Activated B cell treated with CpG ODN at 0.5 μM for 24 hours (primary cell): ENCODE results near the gene GAS6. TPM values are rescaled to one million over a fixed set of nuclear protein-coding genes. Genes with fewer than 3 reads are reported as not detected.

Experiments
- ATAC-seq: fragments of 200-7000 bp; cut with Tn5 transposase; one replicate; pipeline ENCODE4 v1.10.0; 2021; ENCODE audit warnings: low read depth, mild to moderate bottlenecking, moderate library complexity
- CTCF ChIA-PET: fragments of 350-600 bp; sonication (Branson Sonifier 250); formaldehyde crosslinking; loops from one replicate; lab custom pipeline; 2021; ENCODE audit warnings: antibody characterized with exemption; lab: Charles Lee
- POLR2A ChIA-PET: fragments of 350-600 bp; sonication (Branson Sonifier 250); formaldehyde crosslinking; loops from one replicate; lab custom pipeline; 2021; ENCODE audit warnings: antibody characterized with exemption; lab: Charles Lee
- DNase-seq: peaks from one replicate; pipeline ENCODE4 v3.0.0; 2022
- H3K27ac Mint-ChIP-seq: one replicate; pipeline ENCODE4 v1.8.0; 2020; ENCODE audit warnings: mixed read lengths
- H3K27me3 Mint-ChIP-seq: one replicate; pipeline ENCODE4 v1.8.0; 2021; ENCODE audit warnings: mixed read lengths
- H3K36me3 Mint-ChIP-seq: one replicate; pipeline ENCODE4 v1.8.0; 2021; ENCODE audit warnings: low read depth, mixed read lengths
- H3K4me1 Mint-ChIP-seq: one replicate; pipeline ENCODE4 v1.8.0; 2021; ENCODE audit warnings: mixed read lengths
- H3K4me3 Mint-ChIP-seq: one replicate; pipeline ENCODE4 v1.8.0; 2020; ENCODE audit warnings: mild to moderate bottlenecking, mixed read lengths
- H3K9me3 Mint-ChIP-seq: one replicate; pipeline ENCODE4 v1.8.0; 2020; ENCODE audit warnings: mixed read lengths
- intact Hi-C: fragments of 100-400 bp; cut with micrococcal nuclease; formaldehyde crosslinking; loops from one replicate; pipeline ENCODE4 v1.15.1; 2024
- total RNA-seq: library from RNA; stranded (reverse); gene quantifications from 2 replicates; pipeline ENCODE4 v1.2.3, GENCODE V29; 2022
- TF ChIP-seq, protein P1 (sequence below): fragments of 200-600 bp; IDR thresholded peaks from one replicate; pipeline ENCODE4 v1.8.0; 2022; ENCODE audit warnings: antibody characterized with exemption, mild to moderate bottlenecking

GAS6 gene
- total RNA-seq, 1 donor from 2014 or later: 1.4 TPM

- POLR2A ChIA-PET: no interaction called here
- DNase-seq (no peak), ATAC-seq (no peak)
- TF ChIP-seq, protein P1, sequence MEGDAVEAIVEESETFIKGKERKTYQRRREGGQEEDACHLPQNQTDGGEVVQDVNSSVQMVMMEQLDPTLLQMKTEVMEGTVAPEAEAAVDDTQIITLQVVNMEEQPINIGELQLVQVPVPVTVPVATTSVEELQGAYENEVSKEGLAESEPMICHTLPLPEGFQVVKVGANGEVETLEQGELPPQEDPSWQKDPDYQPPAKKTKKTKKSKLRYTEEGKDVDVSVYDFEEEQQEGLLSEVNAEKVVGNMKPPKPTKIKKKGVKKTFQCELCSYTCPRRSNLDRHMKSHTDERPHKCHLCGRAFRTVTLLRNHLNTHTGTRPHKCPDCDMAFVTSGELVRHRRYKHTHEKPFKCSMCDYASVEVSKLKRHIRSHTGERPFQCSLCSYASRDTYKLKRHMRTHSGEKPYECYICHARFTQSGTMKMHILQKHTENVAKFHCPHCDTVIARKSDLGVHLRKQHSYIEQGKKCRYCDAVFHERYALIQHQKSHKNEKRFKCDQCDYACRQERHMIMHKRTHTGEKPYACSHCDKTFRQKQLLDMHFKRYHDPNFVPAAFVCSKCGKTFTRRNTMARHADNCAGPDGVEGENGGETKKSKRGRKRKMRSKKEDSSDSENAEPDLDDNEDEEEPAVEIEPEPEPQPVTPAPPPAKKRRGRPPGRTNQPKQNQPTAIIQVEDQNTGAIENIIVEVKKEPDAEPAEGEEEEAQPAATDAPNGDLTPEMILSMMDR: no peak
- no peak overlapping the region for H3K27ac Mint-ChIP-seq
- peaks cover 43% of the 10 kb centered on the region for H3K36me3 Mint-ChIP-seq
- no peak overlapping the region for H3K4me3 Mint-ChIP-seq
- CTCF ChIA-PET: no interaction called here
- no peaks in the 10 kb centered on the region for H3K9me3 Mint-ChIP-seq
- no peaks in the 10 kb centered on the region for H3K27me3 Mint-ChIP-seq
- peaks cover 23% of the 10 kb centered on the region for H3K4me1 Mint-ChIP-seq
- intact Hi-C loops: loop anchor here (5.0 kb wide), 1 partner anchor 307 kb away; no protein-coding TSS in a partner anchor
These were observed 43.9 kb downstream of the GAS6 start for GRCh38 chr13:113819731-113820715.

DNA sequence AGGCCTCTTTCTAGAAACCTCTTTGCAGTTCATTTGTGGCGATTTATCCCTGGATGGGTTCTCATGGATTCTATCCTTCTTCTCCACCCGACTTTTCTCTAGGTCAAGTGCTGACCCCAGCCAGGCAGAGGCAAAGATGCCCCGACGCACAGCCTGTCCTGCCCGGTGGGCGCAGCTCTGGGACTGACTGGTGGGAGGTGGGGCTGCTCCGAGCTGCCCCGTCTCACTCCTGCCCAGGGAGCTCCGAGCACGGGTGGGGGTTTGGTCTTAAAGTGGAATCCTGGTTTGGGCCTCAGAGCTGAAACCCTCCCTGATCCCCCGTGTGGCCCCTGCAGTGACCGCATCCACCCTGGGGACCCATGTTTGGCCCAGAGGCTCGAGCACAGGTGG lies 44.5 kb downstream of the GAS6 start:
- no peak for DNase-seq
- H3K27me3 Mint-ChIP-seq: no peaks in the 10 kb centered on the region
- peaks cover 40% of the 10 kb centered on the region for H3K36me3 Mint-ChIP-seq
- no peak overlapping the region for H3K4me3 Mint-ChIP-seq
- H3K9me3 Mint-ChIP-seq: no peaks in the 10 kb centered on the region
- TF ChIP-seq, protein P1: no peak
- ATAC-seq: no peak
- peaks cover 24% of the 10 kb centered on the region for H3K4me1 Mint-ChIP-seq
- H3K27ac Mint-ChIP-seq: no peak overlapping the region
- intact Hi-C loops: loop anchor here (5.0 kb wide), 1 partner anchor 308 kb away; no protein-coding TSS in a partner anchor
- ChIA-PET CTCF (no interaction called here), POLR2A (no interaction called here)

- ChIA-PET POLR2A (no interaction called here), CTCF (no interaction called here)
- Mint-ChIP-seq H3K9me3 (no peaks in the 10 kb centered on the region), H3K27ac (no peak overlapping the region), H3K27me3 (no peaks in the 10 kb centered on the region), H3K4me1 (peaks cover 24% of the 10 kb centered on the region), H3K4me3 (no peak overlapping the region), H3K36me3 (peaks cover 40% of the 10 kb centered on the region)
- ATAC-seq: no peak
- TF ChIP-seq, protein P1: no peak
- no peak for DNase-seq
- intact Hi-C loops: loop anchor here (5.0 kb wide), 1 partner anchor 309 kb away; no protein-coding TSS in a partner anchor
These were observed 45.1 kb downstream of the GAS6 start for GRCh38 chr13:113818700-113819295.

DNA sequence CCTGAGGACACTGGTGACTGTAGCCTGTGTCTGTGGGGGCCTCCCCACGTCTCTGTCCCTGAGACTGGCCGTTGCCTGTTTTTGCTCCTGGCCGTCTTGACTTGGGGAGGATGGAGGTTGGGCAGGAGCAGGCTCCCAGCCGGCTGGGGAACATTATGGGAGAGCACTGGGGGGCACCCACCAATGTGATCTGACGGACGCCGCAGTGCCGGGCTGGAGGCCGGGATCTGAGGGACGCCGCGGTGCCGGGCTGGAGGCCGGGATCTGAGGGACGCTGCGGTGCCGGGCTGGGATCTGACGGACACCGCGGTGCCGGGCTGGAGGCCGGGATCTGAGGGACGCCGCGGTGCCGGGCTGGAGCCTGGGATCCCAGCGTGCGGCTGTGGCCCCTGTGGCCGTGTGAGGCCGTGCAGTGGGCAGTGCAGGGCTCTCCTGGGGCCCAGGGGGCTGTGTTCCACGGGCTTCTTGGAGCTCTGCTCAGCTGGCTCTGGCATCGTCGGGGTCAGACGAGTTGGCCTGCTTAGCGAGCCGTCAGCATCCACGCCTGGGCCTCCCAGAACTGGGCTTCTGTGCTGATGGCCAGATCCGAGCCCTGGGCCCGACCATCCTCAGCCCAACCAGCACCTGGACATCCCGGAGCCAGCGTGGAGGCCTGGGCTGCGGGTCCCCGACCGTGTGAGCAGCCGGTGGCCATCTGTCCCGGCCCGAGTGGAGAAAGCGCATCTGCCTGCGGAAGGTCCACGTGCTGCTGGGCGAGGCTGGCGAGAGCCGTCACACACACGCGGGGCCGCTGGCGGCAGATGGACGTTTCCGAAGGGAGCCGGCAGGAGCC lies 45.8 kb downstream of the GAS6 start:
- Mint-ChIP-seq H3K9me3 (no peaks in the 10 kb centered on the region), H3K4me3 (no peak overlapping the region), H3K36me3 (peaks cover 38% of the 10 kb centered on the region), H3K27ac (peak overlapping the region; percentile 70), H3K27me3 (no peaks in the 10 kb centered on the region), H3K4me1 (peaks cover 24% of the 10 kb centered on the region)
- ATAC-seq: no peak
- POLR2A ChIA-PET: no interaction called here
- TF ChIP-seq, protein P1: no peak
- CTCF ChIA-PET: no interaction called here
- DNase-seq: no peak
- intact Hi-C loops: loop anchor here (1.0 to 5.0 kb wide), 3 partner anchors 292 to 417 kb away; partner anchors contain the start of gene CDC16
